HG03066 (cell line): ENCODE data around the gene PPHLN1.

Source experiments
- ATAC-seq: cut with Tn5 transposase; IDR thresholded peaks from one replicate; pipeline ENCODE4 v1.9.1; 2021; ENCODE audit warnings: low read depth; ENCODE audit not compliant: unreplicated experiment

PPHLN1 gene

GRCh38 chr12:42325653-42326474, at the start of gene PPHLN1, which contains the start of gene ZCRB1:
Gene PPHLN1 (plus strand): TSS chr12:42326167. CDS start chr12:42335903, 9,736 bp downstream.
Gene ZCRB1 (minus strand): TSS chr12:42326094. CDS start chr12:42324102, 1,992 bp downstream.
- peak; percentile 90 for ATAC-seq

GRCh38 chr12:42277396-42278127, 48.4 kb upstream of the PPHLN1 start:
- no peak for ATAC-seq

DNA sequence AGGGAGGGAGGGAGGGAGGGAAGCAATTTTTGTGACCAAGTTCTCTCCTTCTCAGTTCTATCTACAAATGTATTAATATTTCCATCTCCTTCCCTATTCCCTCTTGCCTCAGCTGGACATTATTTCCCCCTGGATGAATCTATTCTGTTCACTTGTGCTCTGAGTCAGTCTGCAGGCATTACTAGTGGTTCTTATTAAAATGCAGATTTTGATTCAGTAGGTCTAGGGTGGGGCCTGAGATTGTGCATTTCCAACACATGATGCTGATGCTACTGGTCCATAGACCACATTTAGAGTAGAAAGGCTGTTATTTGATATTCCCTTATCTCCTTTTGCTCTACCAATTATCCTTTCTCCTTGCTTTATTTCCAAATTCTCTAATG, 47.8 kb upstream of the PPHLN1 start:
- ATAC-seq = no peak

DNA sequence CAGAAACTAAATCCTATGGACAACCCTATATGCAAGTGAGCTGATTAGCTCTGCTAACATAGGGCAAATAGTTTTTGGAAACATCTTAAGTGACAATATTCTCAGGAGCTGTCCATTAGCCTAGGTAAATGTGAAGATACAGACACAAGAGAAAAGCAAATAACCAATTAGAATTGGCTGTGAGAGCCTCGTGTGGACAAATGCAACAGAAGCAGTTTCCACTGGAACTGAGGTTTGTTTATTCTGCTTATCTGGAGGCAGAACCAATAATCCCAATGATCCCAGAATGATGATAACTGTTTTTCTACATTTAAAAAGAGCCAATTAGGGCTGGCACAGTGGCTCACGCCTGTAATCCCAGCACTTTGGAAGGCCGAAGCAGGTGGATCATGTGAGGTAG, 44.7 kb upstream of the PPHLN1 start:
- no peak for ATAC-seq

DNA sequence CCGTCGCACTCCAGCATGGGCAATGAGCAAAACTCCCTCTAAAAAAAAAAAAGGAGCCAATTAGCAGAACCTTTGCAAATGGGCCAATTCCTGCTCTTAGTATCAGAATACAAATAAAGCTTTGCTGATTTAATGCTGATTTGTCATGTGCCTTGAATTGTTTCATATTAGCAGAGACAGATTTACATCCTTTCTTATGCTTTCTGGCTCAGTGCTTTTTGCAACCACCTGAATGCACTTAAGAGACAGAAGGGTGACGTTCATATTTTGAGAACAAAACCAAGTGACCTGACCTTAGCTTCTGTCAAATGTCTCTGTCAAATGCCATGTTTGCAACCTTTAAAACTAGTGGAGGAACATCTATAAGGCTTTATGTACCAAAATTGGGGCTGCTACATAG, 44.1 kb upstream of the PPHLN1 start:
- no peak for ATAC-seq

GRCh38 chr12:42282294-42282693, 43.7 kb upstream of the PPHLN1 start:
- ATAC-seq = no peak

DNA sequence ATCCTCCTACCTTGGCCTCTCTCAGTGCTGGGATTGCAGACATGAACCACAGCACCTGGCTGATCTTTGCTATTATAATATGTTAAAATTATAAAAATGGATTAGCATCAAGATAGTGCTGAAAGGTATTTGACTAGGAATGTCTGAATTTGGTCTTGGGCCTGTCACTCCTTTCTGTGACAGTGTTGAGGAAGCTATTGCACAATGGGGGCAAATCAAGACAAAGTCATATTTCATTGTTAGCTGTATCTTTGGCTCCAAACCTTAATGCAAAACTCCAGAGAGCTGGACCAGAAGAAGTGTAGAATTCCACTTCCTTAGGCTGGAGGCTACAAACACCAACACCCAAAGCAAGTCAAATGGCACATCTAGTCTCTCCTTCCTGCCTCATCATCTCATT, 42.2 kb upstream of the PPHLN1 start:
- no peak for ATAC-seq

- ATAC-seq = no peak
Observed at GRCh38 chr12:42284157-42284556, 41.8 kb upstream of the PPHLN1 start.

- no peak for ATAC-seq
Observed at GRCh38 chr12:42284876-42285275, 41.1 kb upstream of the PPHLN1 start.

- ATAC-seq = no peak
Observed at GRCh38 chr12:42285431-42285830, 40.5 kb upstream of the PPHLN1 start.

GRCh38 chr12:42286741-42287140, 39.2 kb upstream of the PPHLN1 start:
- no peak for ATAC-seq

DNA sequence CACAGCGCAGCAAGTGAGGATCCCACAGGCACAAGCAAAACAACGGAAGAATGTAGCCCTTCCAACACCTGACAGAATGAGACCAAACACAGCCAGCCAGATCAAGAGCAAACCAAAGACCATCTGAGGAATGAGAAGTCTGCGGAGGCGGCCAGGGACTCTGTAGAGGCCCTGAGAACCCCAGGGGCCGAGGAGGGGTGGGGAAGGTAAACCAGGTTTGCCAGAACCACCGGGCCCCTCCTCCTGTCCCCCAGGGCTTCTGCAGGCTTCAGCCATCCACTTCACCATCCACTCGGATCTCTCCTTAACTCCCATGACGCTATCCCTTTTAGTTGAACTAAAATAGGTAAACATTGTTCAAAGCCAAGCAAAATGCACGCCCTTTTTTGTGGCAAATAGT, 37.4 kb upstream of the PPHLN1 start:
- no peak for ATAC-seq

- ATAC-seq = no peak
Observed at GRCh38 chr12:42291680-42292079, 34.3 kb upstream of the PPHLN1 start.

DNA sequence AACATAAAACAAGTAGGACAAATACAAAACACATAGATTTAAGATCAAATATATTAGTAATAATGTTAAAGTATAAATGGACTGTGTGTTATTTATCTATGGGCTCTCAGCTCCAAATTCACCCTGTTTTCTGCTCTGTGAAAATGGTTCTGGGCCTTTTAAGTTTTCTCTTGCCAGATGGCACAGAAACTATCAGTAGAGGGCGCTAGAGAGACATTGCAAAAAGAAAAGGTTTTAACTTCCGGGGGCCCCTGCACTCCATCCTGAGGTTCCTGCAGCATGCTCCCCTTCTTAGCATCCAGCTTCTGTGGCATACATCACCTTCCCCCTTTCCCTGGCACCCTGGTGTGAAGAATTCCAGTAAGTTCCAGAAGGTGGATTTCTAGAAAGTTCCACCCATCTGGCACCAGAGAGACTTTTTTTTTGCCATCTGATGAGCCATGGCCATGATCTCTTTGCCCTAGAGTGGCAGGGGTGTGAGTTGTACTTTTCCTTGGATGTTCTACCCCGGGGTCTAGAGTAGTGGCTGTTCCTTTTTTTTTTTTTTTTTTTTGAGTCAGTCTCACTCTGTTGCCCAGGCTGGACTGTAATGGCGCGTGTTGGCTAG, 29.4 kb upstream of the PPHLN1 start:
- no peak for ATAC-seq

DNA sequence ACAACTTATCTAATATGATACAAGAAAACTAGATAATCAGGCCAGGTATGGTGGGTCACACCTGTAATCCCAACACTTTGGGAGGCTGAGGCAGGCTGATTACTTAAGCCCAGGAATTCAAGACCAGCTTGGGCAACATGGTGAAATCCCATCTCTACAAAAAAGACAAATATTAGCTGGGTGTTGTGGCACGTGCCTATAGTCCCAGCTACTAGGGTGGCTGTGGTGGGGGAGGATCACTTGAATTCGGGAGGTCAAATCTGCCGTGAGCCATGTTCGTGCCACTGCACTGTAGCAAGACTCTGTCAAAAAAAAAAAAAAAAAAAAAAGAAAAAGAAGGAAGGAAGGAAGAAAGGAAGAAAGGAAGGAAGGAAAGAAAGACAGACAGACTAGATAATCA, 27.1 kb upstream of the PPHLN1 start:
- ATAC-seq = no peak

DNA sequence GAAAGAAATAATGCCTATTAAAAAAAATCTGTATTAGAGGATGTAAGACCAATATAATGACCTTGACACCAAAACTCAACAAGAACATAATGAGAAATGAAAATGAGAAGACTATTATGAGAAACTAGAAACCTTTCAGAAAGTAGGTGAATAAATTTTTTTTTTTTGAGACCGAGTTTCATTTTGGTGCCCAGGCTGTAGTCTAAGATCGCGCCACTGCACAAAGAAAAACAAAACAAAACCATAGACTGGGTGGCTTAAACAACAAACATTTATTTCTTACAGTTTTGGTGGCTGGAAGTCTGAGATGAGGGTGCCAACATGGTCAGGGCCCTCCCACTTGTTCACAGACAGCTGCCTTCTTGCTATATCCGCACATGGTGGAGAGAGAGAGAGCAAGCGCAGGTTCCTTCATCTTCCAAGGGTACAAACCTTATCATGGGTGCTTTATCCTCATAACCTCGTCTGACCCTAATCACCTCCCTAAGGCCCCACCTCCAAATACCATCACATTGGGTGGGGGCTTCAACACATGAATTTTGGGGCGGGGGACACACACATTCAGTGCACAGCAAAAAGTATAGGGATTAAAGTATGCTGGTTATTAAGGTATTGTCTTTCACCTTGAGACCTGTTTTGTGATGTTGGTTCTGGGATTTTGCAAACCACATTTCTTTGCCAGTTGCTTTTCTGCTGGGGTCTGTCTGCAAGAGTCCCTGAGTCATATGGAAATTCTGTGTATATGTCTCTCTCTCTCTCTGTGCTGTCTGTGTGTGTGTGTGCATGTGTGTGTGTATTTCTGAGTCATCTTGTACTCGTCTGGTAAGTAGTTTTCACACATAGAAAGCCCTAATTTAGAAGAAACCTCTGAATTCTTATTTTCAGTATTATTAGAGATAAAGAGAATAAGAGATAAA, 26.3 kb upstream of the PPHLN1 start:
- peak; percentile 81 for ATAC-seq

GRCh38 chr12:42306297-42306696, 19.7 kb upstream of the PPHLN1 start:
- ATAC-seq = no peak

DNA sequence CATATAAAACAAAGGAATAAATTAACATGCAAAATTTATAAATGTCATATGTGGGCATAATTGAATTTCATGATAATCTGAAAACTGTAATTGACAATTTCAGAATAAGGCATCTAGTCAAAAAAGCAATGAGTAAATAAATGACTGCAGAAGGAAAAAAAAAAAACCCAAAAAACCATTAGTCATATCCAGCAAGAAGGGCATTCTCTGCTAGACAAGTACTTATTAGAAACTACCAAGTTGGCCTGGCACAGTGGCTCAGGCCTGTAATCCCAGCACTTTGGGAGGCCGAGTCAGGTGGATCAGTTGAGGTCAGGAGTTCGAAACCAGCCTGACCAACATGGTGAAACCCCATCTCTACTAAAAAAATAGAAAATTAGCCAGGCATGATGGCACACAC, 17.6 kb upstream of the PPHLN1 start:
- ATAC-seq = no peak

GRCh38 chr12:42309996-42310395, 16.0 kb upstream of the PPHLN1 start:
- no peak for ATAC-seq

DNA sequence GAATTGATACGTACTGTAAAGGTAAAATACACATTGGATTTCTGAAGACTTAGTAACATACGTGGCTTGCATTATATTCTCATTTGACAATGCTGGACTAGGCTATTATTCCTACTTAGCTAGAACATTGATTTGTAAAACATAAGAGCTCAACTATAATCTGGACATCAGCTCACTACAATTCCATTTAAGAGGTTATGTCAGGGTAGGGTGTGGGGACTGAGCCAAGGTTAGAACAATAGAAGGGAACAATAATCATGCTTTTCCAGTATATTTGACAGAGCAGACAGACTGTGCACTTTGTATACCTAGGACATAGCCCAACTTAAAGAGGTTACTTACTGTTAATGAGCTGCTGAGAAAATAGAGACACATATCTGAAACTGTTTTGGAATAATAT, 10.9 kb upstream of the PPHLN1 start:
- ATAC-seq = no peak
